Mucosa of rectum (tissue), 2 donors: ENCODE results near the gene APOBEC2.

Experiments
- H3K27ac ChIP-seq, 2 donors: one replicate each; pipeline ENCODE4 v1.7.0; 2013; ENCODE audit warnings: inconsistent platforms in 2 of 2, low read depth in 2 of 2, low read length in 2 of 2
- H3K27me3 ChIP-seq, 2 donors: one replicate each; pipeline ENCODE4 v1.7.0; 2013; ENCODE audit warnings: low read length in 2 of 2; ENCODE audit not compliant: control insufficient read depth in 2 of 2, insufficient read depth in 2 of 2
- H3K36me3 ChIP-seq, 2 donors: one replicate each; pipeline ENCODE4 v1.7.0; 2013; ENCODE audit warnings: low read length in 2 of 2; ENCODE audit not compliant: control insufficient read depth in 2 of 2, insufficient read depth in 2 of 2
- H3K4me1 ChIP-seq, 2 donors: one replicate each; pipeline ENCODE4 v1.7.0; 2013; ENCODE audit warnings: low read length in 2 of 2, mild to moderate bottlenecking in 1 of 2; ENCODE audit not compliant: control insufficient read depth in 2 of 2, insufficient read depth in 2 of 2
- H3K4me3 ChIP-seq, 2 donors: one replicate each; pipeline ENCODE4 v1.7.0; 2013; ENCODE audit warnings: low read length in 2 of 2
- H3K9ac ChIP-seq, 2 donors: one replicate each; pipeline ENCODE4 v1.7.0; 2013; ENCODE audit warnings: low read length in 2 of 2, low read depth in 1 of 2, mild to moderate bottlenecking in 1 of 2
- H3K9me3 ChIP-seq, 2 donors: one replicate each; pipeline ENCODE4 v1.7.0; 2013; ENCODE audit warnings: low read length in 2 of 2; ENCODE audit not compliant: control insufficient read depth in 2 of 2
- donor health status: healthy.
- donor health status: Normal muscosa, but diverticular disease.

Gene APOBEC2

GRCh38 chr6:41073203-41073967 is 20.4 kb downstream of the APOBEC2 start:
- Histone ChIP-seq H3K36me3 (peaks cover under 1 to 10% of the 10 kb centered on the region in 2 donors), H3K27me3 (no peaks in the 10 kb centered on the region), H3K9me3 (no peaks in the 10 kb centered on the region), H3K4me1 (peaks cover 23 to 31% of the 10 kb centered on the region in 2 donors), H3K4me3 (peak overlapping the region; percentile 87 to 95), H3K9ac (peak overlapping the region; percentile 96 to 98), H3K27ac (peak overlapping the region; percentile 99 to 100)

- H3K4me1 ChIP-seq = peaks cover 23 to 31% of the 10 kb centered on the region in 2 donors
- H3K27ac ChIP-seq = peak overlapping the region; percentile 99 to 100
- no peaks in the 10 kb centered on the region for H3K9me3 ChIP-seq
- no peaks in the 10 kb centered on the region for H3K27me3 ChIP-seq
- peaks cover 3 to 8% of the 10 kb centered on the region in 2 donors for H3K36me3 ChIP-seq
- H3K9ac ChIP-seq = peak overlapping the region; percentile 96 to 98
- H3K4me3 ChIP-seq = peak overlapping the region; percentile 87 to 95
Observed at GRCh38 chr6:41073968-41074691, 21.1 kb downstream of the APOBEC2 start.

DNA sequence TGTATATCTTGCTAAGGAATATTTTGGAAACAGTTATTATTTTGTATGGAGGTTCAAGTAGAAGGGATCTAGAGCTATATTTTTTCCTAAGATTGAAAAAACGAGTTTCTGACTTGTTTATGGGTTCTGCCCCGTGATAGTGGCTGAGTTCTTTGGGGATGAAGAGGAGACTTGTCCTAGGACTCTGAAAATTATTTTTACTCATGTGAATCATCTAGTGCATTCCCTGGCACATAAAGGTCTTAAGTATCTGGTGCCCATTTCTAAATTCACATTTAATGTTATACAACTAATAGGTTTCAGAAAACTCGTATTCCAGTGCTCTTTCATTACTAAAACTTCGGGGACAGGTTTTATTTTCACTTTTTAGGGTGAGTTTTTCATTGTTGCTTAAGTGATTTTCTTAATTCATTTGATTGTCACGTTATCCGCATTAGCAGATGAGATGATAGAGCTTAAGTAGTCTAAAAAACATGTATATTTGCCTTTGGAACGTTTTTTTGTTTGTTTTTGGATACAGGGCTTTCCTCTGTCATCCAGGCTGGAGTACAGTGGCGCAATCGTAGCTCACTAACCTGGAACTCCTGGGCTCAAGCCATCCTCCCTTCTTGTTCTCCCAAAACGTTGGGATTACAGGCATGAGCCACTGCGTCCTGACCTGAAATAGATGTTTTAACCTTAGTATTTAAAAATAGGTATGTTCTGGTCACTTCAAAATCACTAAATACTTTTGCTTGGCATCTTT is 21.9 kb downstream of the APOBEC2 start:
- Histone ChIP-seq H3K9me3 (no peaks in the 10 kb centered on the region), H3K4me3 (peak overlapping the region; percentile 87 to 95), H3K27me3 (no peaks in the 10 kb centered on the region), H3K9ac (peak overlapping the region in 1 of 2 donors; percentile 96), H3K4me1 (peaks cover 23 to 31% of the 10 kb centered on the region in 2 donors), H3K36me3 (peaks cover 3 to 5% of the 10 kb centered on the region in 2 donors), H3K27ac (peak overlapping the region in 1 of 2 donors; percentile 99)

DNA sequence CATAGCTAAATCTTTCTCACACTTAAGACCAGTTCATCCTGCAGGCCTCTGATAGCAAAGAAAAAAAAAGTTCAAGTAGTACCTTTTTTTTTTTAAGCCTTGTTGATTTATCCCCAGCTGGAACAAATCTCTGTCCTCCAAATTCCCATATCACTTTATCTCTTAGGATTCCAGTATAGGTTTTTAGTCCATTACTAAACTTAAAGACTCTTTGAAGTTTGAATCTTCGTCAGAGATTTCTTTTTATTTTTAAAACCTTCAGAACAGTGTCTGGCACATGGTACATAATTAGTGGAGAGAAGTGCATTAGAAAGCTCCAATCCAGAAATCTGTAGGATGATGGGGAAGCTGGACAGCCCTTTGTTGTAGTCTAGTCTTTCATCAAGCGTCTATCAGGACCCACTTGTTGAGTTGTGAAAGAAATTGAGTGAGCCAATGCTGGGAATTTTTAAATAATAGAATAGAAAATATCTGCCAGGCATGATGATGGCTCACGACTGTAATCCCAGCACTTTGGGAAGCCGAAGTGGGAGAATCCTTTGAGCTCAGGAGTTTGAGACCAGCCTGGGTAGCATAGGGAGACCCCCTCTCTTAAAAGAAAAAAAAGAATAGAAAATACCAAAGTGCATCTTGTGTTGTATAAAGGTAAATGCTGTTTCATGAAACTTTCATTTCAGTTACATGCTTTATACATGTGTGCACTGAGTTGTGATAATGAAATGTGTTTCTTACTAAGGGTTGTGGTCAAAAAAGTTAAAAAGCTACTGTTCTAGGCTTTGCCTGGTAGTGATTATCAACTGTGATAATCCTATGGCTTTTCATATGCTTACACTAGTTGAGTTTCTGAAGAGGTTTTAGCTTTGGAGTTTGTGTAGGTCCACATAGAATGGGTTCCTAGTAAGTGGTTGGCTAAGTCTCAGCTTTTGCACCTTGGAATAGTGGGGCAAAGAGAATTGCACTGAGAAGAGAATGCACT is 22.9 kb downstream of the APOBEC2 start:
- H3K36me3 ChIP-seq = peaks cover 11 to 14% of the 10 kb centered on the region in 2 donors
- H3K4me1 ChIP-seq = peaks cover 21 to 26% of the 10 kb centered on the region in 2 donors
- no peak overlapping the region for H3K27ac ChIP-seq
- no peak overlapping the region for H3K9ac ChIP-seq
- H3K27me3 ChIP-seq = no peaks in the 10 kb centered on the region
- no peaks in the 10 kb centered on the region for H3K9me3 ChIP-seq
- H3K4me3 ChIP-seq = no peak overlapping the region

DNA sequence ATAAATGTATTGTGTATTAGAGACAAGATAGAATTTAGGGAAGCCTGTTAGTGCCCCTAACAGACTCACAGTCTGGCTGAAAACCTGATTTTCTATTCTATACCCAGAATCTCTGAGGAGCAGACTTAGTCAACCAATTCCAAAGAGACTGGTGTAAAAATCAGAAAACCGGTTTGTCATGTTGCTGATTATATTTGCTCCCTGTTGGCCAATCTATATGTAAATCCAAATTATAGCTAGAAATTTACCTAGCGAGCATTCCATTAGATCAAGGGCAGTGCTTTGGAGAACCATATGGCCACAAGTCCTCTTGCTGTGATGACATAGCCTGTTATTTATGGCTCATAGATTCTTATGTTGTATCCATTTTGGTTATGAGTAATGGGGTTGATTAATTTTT is 24.5 kb downstream of the APOBEC2 start:
- Histone ChIP-seq H3K4me3 (no peak overlapping the region), H3K27ac (no peak overlapping the region), H3K9me3 (no peaks in the 10 kb centered on the region), H3K9ac (no peak overlapping the region), H3K4me1 (peaks cover 18 to 23% of the 10 kb centered on the region in 2 donors), H3K27me3 (no peaks in the 10 kb centered on the region), H3K36me3 (peaks cover 18 to 19% of the 10 kb centered on the region in 2 donors)

GRCh38 chr6:41078101-41078500 is 25.1 kb downstream of the APOBEC2 start:
- no peaks in the 10 kb centered on the region for H3K27me3 ChIP-seq
- no peak overlapping the region for H3K9ac ChIP-seq
- H3K9me3 ChIP-seq = no peaks in the 10 kb centered on the region
- peaks cover 19 to 24% of the 10 kb centered on the region in 2 donors for H3K36me3 ChIP-seq
- peaks cover 18 to 23% of the 10 kb centered on the region in 2 donors for H3K4me1 ChIP-seq
- H3K27ac ChIP-seq = no peak overlapping the region
- H3K4me3 ChIP-seq = no peak overlapping the region

DNA sequence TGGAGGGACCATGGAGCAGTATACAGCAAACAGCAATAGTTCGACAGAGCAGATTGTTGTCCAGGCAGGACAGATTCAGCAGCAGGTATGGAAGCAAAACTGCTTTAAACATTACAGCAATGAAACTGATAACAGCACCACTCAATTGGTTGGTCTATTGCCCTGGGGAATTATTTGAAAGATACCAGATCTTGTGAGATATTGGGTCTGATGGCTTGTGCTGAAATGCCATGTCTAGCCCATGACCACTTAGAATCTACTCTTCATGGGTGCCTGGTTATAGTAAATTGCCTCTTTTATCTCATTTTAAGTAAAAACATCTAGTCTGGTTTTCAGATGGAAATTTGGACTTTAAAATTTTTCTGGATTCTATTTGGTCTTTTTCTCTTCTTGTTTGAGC is 26.1 kb downstream of the APOBEC2 start:
- Histone ChIP-seq H3K27ac (no peak overlapping the region), H3K36me3 (peaks cover 25 to 32% of the 10 kb centered on the region in 2 donors), H3K4me3 (no peak overlapping the region), H3K4me1 (peaks cover 16 to 19% of the 10 kb centered on the region in 2 donors), H3K9ac (no peak overlapping the region), H3K27me3 (no peaks in the 10 kb centered on the region), H3K9me3 (no peaks in the 10 kb centered on the region)

- H3K9ac ChIP-seq = no peak overlapping the region
- H3K36me3 ChIP-seq = peaks cover 35 to 45% of the 10 kb centered on the region in 2 donors
- no peaks in the 10 kb centered on the region for H3K27me3 ChIP-seq
- H3K4me3 ChIP-seq = no peak overlapping the region
- no peaks in the 10 kb centered on the region for H3K9me3 ChIP-seq
- peaks cover 3 to 11% of the 10 kb centered on the region in 2 donors for H3K4me1 ChIP-seq
- H3K27ac ChIP-seq = peak overlapping the region in 1 of 2 donors; percentile 7
Observed at GRCh38 chr6:41080621-41081020, 27.6 kb downstream of the APOBEC2 start.

GRCh38 chr6:41083072-41083471 is 30.1 kb downstream of the APOBEC2 start:
- Histone ChIP-seq H3K4me3 (no peak overlapping the region), H3K27me3 (no peaks in the 10 kb centered on the region), H3K9me3 (no peaks in the 10 kb centered on the region), H3K27ac (no peak overlapping the region), H3K9ac (no peak overlapping the region), H3K4me1 (peaks cover under 1 to 2% of the 10 kb centered on the region in 2 donors), H3K36me3 (peaks cover 46 to 60% of the 10 kb centered on the region in 2 donors)
